HepG2 (cell line): Measurements from ENCODE around the gene PDCD2. TPM values are rescaled to one million over a fixed set of nuclear protein-coding genes. Genes with fewer than 3 reads are reported as not detected.
A peak's percentile ranks its signal among the peaks of the same experiment; 100 is the strongest.

Experiments used
- CEBPG ChIP-seq: IDR thresholded peaks from 2 replicates; pipeline ENCODE4 v1.6.1; 2016
- EP300 ChIP-seq, 3 experiments: sonication (generic) in 1 of 3; formaldehyde crosslinking in 1 of 3; IDR thresholded peaks; 2 replicates each; pipeline versions ENCODE4 v1.5.1 to v1.6.1; 2011 to 2020; ENCODE audit warnings: low read depth in 2 of 3, low read length in 2 of 3, borderline replicate concordance in 1 of 3, improper control_type of control experiment in 1 of 3, mild to moderate bottlenecking in 1 of 3, missing genetic modification reagents in 1 of 3, moderate library complexity in 1 of 3
- ESRRA ChIP-seq: sonication (generic); formaldehyde crosslinking; IDR thresholded peaks from 2 replicates; pipeline ENCODE4 v1.5.1; 2020; ENCODE audit warnings: mild to moderate bottlenecking, low read depth, missing genetic modification reagents
- IKZF5 ChIP-seq: IDR thresholded peaks from 2 replicates; pipeline ENCODE4 v1.6.1; 2018; ENCODE audit warnings: missing genetic modification reagents, mild to moderate bottlenecking, missing compliant biosample characterization
- JARID2 ChIP-seq: sonication (generic); formaldehyde crosslinking; IDR thresholded peaks from 2 replicates; pipeline ENCODE4 v1.8.1; 2023; ENCODE audit warnings: missing genetic modification reagents, inconsistent platforms; ENCODE audit not compliant: insufficient replicate concordance
- KAT7 ChIP-seq: IDR thresholded peaks from 2 replicates; pipeline ENCODE4 v1.6.1; 2018; ENCODE audit warnings: borderline replicate concordance, missing compliant biosample characterization
- MIXL1 ChIP-seq: IDR thresholded peaks from 2 replicates; pipeline ENCODE4 v1.6.1; 2016
- NAIF1 ChIP-seq: sonication (generic); formaldehyde crosslinking; IDR thresholded peaks from 2 replicates; pipeline ENCODE4 v1.5.0; 2020; ENCODE audit warnings: mild to moderate bottlenecking, missing genetic modification reagents, borderline replicate concordance
- SALL1 ChIP-seq: sonication (generic); formaldehyde crosslinking; IDR thresholded peaks from 2 replicates; pipeline ENCODE4 v1.8.0; 2022; ENCODE audit warnings: mild to moderate bottlenecking, missing genetic modification reagents
- SMYD3 ChIP-seq: sonication (generic); formaldehyde crosslinking; IDR thresholded peaks from 2 replicates; pipeline ENCODE4 v1.8.1; 2023; ENCODE audit warnings: mild to moderate bottlenecking, missing genetic modification reagents
- U2AF2 ChIP-seq: fragments of 200-400 bp; formaldehyde crosslinking; IDR thresholded peaks from 2 replicates; pipeline ENCODE4 v1.6.1; 2017; ENCODE audit warnings: low read depth, mild to moderate bottlenecking, low read length
- YEATS4 ChIP-seq: sonication (generic); formaldehyde crosslinking; IDR thresholded peaks from 2 replicates; pipeline ENCODE4 v1.4.0; 2020; ENCODE audit warnings: missing genetic modification reagents, borderline replicate concordance
- ZBTB1 ChIP-seq: sonication (generic); formaldehyde crosslinking; IDR thresholded peaks from 2 replicates; pipeline ENCODE4 v1.4.0; 2020; ENCODE audit warnings: missing genetic modification reagents, borderline replicate concordance
- ZNF205 ChIP-seq: IDR thresholded peaks from 2 replicates; pipeline ENCODE4 v1.6.1; 2018; ENCODE audit warnings: missing biosample characterization, missing genetic modification reagents
- ZNF33A ChIP-seq: sonication (generic); formaldehyde crosslinking; IDR thresholded peaks from 2 replicates; pipeline ENCODE4 v1.5.1; 2020; ENCODE audit warnings: missing genetic modification reagents, mild to moderate bottlenecking, moderate library complexity, borderline replicate concordance
- ZNF44 ChIP-seq: sonication (generic); formaldehyde crosslinking; IDR thresholded peaks from 2 replicates; pipeline ENCODE4 v1.5.1; 2020; ENCODE audit warnings: mild to moderate bottlenecking, missing genetic modification reagents
- ZNF441 ChIP-seq: sonication (generic); formaldehyde crosslinking; IDR thresholded peaks from 2 replicates; pipeline ENCODE4 v1.7.0; 2021; ENCODE audit warnings: missing genetic modification reagents, borderline replicate concordance
- ZNF605 ChIP-seq: sonication (generic); formaldehyde crosslinking; IDR thresholded peaks from 2 replicates; pipeline ENCODE4 v1.8.0; 2022; ENCODE audit warnings: mild to moderate bottlenecking, missing genetic modification reagents
- ZNF772 ChIP-seq: sonication (generic); formaldehyde crosslinking; IDR thresholded peaks from 2 replicates; pipeline ENCODE4 v1.5.0; 2020; ENCODE audit warnings: mild to moderate bottlenecking, missing genetic modification reagents
- ZSCAN29 ChIP-seq: sonication (generic); formaldehyde crosslinking; conservative IDR thresholded peaks from 2 replicates; pipeline ENCODE4 v1.4.0; 2020; ENCODE audit warnings: mild to moderate bottlenecking, missing genetic modification reagents
- polyA plus RNA-seq, 8 experiments: library from polyadenylated mRNA; depleted of rRNA in 3 of 8; stranded (reverse) in 7 of 8; unstranded in 1 of 8; fragments of >200 nt; fragmentation: Illumina TruSeq in 4 of 8; extraction: Trizol in 4 of 8; gene quantifications; 2 replicates each; pipeline versions ENCODE4 v1.2.1 to v1.2.3, GENCODE V29; 2011 to 2016; ENCODE audit warnings: low read depth in 4 of 8, missing spikeins in 1 of 8, mixed read lengths in 1 of 8; ENCODE audit not compliant: insufficient read depth in 1 of 8
- total RNA-seq, 5 experiments: library from RNA; depleted of rRNA; stranded (reverse); fragments of >200 nt; fragmentation: Illumina TruSeq; extraction: Trizol; gene quantifications; 2 replicates each; pipeline ENCODE4 v1.2.3, GENCODE V29; 2016; ENCODE audit warnings: low read depth in 1 of 5
- TF ChIP-seq, protein P1 (sequence below): sonication (generic); formaldehyde crosslinking; IDR thresholded peaks from 2 replicates; pipeline ENCODE4 v1.8.0; 2022; ENCODE audit warnings: missing genetic modification reagents, mild to moderate bottlenecking, moderate library complexity, borderline replicate concordance
- TF ChIP-seq, protein P2 (sequence below): IDR thresholded peaks from 2 replicates; pipeline ENCODE4 v1.6.1; 2016; ENCODE audit warnings: low read depth, borderline replicate concordance
- TF ChIP-seq, protein P3 (sequence below): sonication (generic); formaldehyde crosslinking; IDR thresholded peaks from 2 replicates; pipeline ENCODE4 v1.4.0; 2020; ENCODE audit warnings: mild to moderate bottlenecking, missing genetic modification reagents
- TF ChIP-seq, protein P4 (sequence below): sonication (generic); formaldehyde crosslinking; IDR thresholded peaks from 2 replicates; pipeline ENCODE4 v1.8.1; 2022; ENCODE audit warnings: mild to moderate bottlenecking, missing genetic modification reagents

PDCD2 gene
- total and polyA plus RNA-seq, 2 of the 13 experiments (the other 11 are each of a cell fraction or from before 2014, with no cell fraction given): 83.6 to 133 TPM

DNA sequence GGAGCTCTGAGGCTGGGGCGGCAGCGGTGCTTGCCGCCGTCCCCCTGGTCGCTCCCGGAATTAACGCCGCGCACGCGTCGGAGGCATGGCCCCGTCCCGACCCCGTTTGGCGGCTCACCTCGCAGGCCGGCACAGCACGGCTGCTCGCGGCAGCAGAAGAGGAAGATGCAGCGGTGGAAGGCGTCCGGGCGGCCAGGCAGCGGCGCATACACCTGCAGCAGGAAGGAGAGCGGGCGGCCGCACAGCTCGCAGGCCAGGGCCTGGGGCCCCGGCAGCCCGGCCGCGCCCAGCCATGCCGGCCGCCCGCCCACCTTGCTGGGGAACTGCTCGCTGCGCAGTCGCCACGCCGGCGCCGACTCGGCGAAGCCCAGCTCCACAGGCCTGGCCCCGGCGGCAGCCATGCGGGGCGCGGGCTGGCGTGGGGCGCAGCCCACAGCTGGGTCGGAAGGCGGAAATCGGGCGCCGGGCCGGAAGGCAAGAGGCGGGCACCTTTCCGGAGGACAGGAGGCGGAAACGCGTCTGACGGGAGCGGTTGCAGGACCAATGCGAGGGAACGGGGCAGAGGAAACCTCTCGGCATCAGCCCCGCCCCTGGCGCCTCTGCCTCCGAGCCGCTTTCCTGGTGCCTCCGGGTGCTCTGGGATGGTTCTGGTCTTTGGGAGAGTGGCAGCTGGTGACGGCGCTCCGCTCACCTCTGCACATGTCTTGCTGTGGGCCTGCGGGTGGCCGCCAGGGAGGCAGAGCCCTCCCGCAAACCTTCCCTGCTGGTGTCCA, at the start of gene PDCD2 (continued):
- TF ChIP-seq, protein P1, sequence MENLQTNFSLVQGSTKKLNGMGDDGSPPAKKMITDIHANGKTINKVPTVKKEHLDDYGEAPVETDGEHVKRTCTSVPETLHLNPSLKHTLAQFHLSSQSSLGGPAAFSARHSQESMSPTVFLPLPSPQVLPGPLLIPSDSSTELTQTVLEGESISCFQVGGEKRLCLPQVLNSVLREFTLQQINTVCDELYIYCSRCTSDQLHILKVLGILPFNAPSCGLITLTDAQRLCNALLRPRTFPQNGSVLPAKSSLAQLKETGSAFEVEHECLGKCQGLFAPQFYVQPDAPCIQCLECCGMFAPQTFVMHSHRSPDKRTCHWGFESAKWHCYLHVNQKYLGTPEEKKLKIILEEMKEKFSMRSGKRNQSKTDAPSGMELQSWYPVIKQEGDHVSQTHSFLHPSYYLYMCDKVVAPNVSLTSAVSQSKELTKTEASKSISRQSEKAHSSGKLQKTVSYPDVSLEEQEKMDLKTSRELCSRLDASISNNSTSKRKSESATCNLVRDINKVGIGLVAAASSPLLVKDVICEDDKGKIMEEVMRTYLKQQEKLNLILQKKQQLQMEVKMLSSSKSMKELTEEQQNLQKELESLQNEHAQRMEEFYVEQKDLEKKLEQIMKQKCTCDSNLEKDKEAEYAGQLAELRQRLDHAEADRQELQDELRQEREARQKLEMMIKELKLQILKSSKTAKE (CRISPR knock-in tag): no peak
- TF ChIP-seq IKZF5 (CRISPR knock-in tag) (peak; percentile 77), MIXL1 (CRISPR knock-in tag) (no peak; the same call in 1 of the 2 replicates), ZNF772 (peak; percentile 76; the same call in 1 of the 2 replicates), ZNF33A (no peak), ESRRA (CRISPR knock-in tag) (peak; percentile 37), SALL1 (CRISPR knock-in tag) (peak; percentile 87), JARID2 (CRISPR knock-in tag) (no peak), ZSCAN29 (CRISPR knock-in tag) (no peak), SMYD3 (CRISPR knock-in tag) (0 out of 2 replicates have a peak, but pooled peaks have one; percentile 53), ZNF605 (CRISPR knock-in tag) (peak; percentile 67; the same call in 1 of the 2 replicates), YEATS4 (CRISPR knock-in tag) (peak; percentile 96), ZNF44 (CRISPR knock-in tag) (no peak; the same call in 1 of the 2 replicates), KAT7 (CRISPR knock-in tag) (peak; percentile 64), NAIF1 (no peak), ZNF205 (CRISPR knock-in tag) (peak; percentile 83), EP300 (IDR thresholded peaks at IDR 0.05; ENCODE audit: low read depth in 2 of 2, low read length in 2 of 2) (peak; percentile 17 to 60; a peak in 3 of 4 replicates), EP300 (CRISPR knock-in tag; IDR thresholded peaks at IDR 0.05; ENCODE audit: borderline replicate concordance) (no peak), U2AF2 (peak; percentile 55; the same call in 1 of the 2 replicates), ZBTB1 (CRISPR knock-in tag) (peak; percentile 96; the same call in 1 of the 2 replicates), ZNF441 (CRISPR knock-in tag) (peak; percentile 89), CEBPG (CRISPR knock-in tag) (peak; percentile 33; the same call in 1 of the 2 replicates)
- TF ChIP-seq, protein P2, sequence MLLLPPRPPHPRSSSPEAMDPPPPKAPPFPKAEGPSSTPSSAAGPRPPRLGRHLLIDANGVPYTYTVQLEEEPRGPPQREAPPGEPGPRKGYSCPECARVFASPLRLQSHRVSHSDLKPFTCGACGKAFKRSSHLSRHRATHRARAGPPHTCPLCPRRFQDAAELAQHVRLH (CRISPR knock-in tag): peak; percentile 55; the same call in 1 of the 2 replicates
- TF ChIP-seq, protein P3, sequence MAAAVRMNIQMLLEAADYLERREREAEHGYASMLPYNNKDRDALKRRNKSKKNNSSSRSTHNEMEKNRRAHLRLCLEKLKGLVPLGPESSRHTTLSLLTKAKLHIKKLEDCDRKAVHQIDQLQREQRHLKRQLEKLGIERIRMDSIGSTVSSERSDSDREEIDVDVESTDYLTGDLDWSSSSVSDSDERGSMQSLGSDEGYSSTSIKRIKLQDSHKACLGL (CRISPR knock-in tag): peak; percentile 64
- TF ChIP-seq, protein P4, sequence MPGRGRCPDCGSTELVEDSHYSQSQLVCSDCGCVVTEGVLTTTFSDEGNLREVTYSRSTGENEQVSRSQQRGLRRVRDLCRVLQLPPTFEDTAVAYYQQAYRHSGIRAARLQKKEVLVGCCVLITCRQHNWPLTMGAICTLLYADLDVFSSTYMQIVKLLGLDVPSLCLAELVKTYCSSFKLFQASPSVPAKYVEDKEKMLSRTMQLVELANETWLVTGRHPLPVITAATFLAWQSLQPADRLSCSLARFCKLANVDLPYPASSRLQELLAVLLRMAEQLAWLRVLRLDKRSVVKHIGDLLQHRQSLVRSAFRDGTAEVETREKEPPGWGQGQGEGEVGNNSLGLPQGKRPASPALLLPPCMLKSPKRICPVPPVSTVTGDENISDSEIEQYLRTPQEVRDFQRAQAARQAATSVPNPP: peak; percentile 88
